ENCODE results near the gene MED7. TPM values are rescaled to one million over a fixed set of nuclear protein-coding genes. Genes with fewer than 3 reads are reported as not detected.
"Not testable (repeated sequence)": the region's sequence is repeated elsewhere in the genome, so short reads cannot be mapped to it uniquely, and the experiment has no call there.

The MED7 gene, protein sequence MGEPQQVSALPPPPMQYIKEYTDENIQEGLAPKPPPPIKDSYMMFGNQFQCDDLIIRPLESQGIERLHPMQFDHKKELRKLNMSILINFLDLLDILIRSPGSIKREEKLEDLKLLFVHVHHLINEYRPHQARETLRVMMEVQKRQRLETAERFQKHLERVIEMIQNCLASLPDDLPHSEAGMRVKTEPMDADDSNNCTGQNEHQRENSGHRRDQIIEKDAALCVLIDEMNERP
- polyA plus RNA-seq (2013, experiment 1 of 2): 14.3 TPM
- 15.6 TPM for polyA plus RNA-seq (2013, experiment 2 of 2)

DNA sequence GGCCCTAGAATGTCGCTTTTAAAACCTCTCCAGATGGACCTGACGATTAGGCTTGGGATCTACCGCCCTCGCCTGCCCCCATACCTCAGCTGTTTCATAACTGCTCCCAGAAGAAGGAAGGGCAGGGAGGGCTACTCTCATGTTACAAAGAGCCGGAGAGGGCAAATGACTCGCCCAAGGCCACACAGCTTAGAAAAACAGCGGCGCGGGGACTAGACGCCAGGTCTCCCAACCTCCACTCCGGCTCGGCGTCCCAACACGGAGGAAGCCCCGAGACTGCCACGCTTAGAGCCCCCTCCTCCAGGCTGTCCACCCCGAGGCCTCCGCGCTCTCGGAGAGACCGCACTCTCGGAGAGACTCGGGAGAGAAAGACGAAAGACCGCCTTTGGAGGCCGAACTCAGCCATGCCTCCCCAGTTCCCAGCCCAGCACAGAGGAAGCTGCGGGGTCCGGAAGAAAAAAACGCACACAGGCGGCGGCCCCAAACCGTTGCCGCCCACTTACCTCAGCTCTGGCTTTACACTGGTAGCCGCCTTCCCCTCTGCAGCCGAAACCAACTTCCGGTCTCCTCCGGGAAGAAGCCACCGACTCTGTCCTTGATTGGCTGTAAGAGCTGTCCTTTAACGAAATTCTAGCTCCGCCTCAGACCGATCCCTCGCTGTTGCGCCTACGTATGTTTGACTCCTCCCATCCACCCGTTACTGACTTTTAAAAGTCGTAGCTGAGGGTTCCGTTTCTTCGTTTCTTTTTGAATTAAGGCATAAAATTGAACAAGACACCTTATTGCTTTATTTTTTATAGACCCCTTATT is at the start of gene MED7:
Gene MED7, minus strand, starts transcription at position 549 of the 810 bp plus-strand sequence. CDS start 3,434 bp downstream, outside the sequence.
- H3K27ac ChIP-seq (ENCODE audit: low read depth, low read length, severe bottlenecking): peak within 1 kb of the TSS; percentile 84
- 2% methylated on average over 24 to 26 of the region's 48 CpGs for WGBS, 2 experiments (ENCODE audit: insufficient coverage in 2 of 2)
- H3K4me1 ChIP-seq (ENCODE audit: control insufficient read depth, insufficient read depth, low read length, poor library complexity, severe bottlenecking): no peaks in the 10 kb centered on the region
- H3K36me3 ChIP-seq (ENCODE audit: control insufficient read depth, insufficient read depth, low read length): peaks cover 22% of the 10 kb centered on the region
- H3K4me3 ChIP-seq (ENCODE audit: extremely low read depth, insufficient read depth, low read length, poor library complexity, severe bottlenecking): peak within 1 kb of the TSS; percentile 92
- no peaks in the 10 kb centered on the region for H3K9me3 ChIP-seq (ENCODE audit: control insufficient read depth, low read length)

DNA sequence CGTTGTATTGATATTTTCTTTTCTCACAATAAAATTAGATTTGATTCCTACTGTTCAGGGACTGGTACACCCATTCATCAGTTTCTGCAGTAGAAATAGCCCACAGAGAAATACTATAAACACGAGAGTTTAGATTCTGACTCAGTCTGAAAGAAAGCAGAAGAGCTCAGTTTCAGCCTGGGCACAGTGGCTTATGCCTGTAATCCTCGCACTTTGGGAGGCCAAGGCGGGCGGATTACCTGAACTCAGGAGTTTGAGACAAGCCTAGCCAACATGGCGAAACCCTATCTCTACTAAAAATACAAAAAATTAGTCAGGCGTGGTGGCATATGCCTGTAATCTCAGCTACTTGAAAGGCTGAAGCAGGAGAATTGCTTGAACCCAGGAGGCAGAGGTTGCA is 46.6 kb upstream of the MED7 start:
- no peaks in the 10 kb centered on the region for H3K4me1 ChIP-seq (ENCODE audit: control insufficient read depth, insufficient read depth, low read length, poor library complexity, severe bottlenecking)
- H3K4me3 ChIP-seq (ENCODE audit: extremely low read depth, insufficient read depth, low read length, poor library complexity, severe bottlenecking): no peak overlapping the region
- H3K9me3 ChIP-seq (ENCODE audit: control insufficient read depth, low read length): no peaks in the 10 kb centered on the region
- WGBS, 2 experiments (ENCODE audit: insufficient coverage in 2 of 2): 90 to 98% methylated on average over 3 to 5 of the region's 7 CpGs
- no peak overlapping the region for H3K27ac ChIP-seq (ENCODE audit: low read depth, low read length, severe bottlenecking)
- H3K36me3 ChIP-seq (ENCODE audit: control insufficient read depth, insufficient read depth, low read length): no peaks in the 10 kb centered on the region

- Histone ChIP-seq H3K4me3 (ENCODE audit: extremely low read depth, insufficient read depth, low read length, poor library complexity, severe bottlenecking) (no peak overlapping the region), H3K27ac (ENCODE audit: low read depth, low read length, severe bottlenecking) (no peak overlapping the region)
These were observed 45.6 kb upstream of the MED7 start for GRCh38 chr5:157188270-157188669.

DNA sequence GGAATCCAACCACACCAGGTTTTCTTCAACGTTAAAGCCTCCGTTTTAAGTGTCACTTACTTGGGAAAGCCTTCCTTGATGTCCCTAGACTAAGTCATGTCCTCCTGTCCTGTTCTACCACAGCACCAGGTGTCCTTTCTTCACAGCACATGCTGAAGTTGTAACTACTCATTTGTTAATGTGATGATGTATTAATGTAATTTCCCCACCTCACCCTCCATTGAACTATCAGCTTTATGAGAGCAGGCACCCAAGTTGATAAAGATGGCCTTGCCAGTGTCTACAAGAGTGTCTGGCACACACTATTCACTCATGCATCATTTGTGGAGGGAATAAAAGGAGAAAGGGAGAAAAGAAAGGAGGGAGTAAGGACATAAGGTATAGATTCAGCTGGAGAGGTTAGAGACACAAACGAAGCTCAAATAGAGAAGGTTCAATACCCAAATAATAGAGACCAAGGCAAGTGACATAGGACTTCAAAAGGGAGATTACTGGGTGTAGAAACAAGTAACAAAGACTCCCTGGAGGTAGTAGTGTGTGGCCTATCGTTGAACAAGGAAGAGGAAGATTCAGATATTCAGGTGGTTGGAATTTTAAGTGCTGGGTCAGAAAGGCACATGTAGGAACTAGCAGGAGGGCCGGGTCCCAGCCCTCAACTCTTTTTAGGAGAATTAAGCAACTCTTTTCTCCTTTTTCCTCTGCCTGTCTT is 44.5 kb upstream of the MED7 start:
- no peak overlapping the region for H3K4me3 ChIP-seq (ENCODE audit: extremely low read depth, insufficient read depth, low read length, poor library complexity, severe bottlenecking)
- H3K4me1 ChIP-seq (ENCODE audit: control insufficient read depth, insufficient read depth, low read length, poor library complexity, severe bottlenecking): no peaks in the 10 kb centered on the region
- no peaks in the 10 kb centered on the region for H3K9me3 ChIP-seq (ENCODE audit: control insufficient read depth, low read length)
- 56 to 66% methylated on average over 3 to 5 of the region's 5 CpGs for WGBS, 2 experiments (ENCODE audit: insufficient coverage in 2 of 2)
- H3K36me3 ChIP-seq (ENCODE audit: control insufficient read depth, insufficient read depth, low read length): no peaks in the 10 kb centered on the region
- no peak overlapping the region for H3K27ac ChIP-seq (ENCODE audit: low read depth, low read length, severe bottlenecking)

More at GRCh38 chr5:157188270-157188669, 45.6 kb upstream of the MED7 start:
- H3K36me3 ChIP-seq (ENCODE audit: control insufficient read depth, insufficient read depth, low read length): no peaks in the 10 kb centered on the region
- H3K4me1 ChIP-seq (ENCODE audit: control insufficient read depth, insufficient read depth, low read length, poor library complexity, severe bottlenecking): no peaks in the 10 kb centered on the region
- H3K9me3 ChIP-seq (ENCODE audit: control insufficient read depth, low read length): no peaks in the 10 kb centered on the region

DNA sequence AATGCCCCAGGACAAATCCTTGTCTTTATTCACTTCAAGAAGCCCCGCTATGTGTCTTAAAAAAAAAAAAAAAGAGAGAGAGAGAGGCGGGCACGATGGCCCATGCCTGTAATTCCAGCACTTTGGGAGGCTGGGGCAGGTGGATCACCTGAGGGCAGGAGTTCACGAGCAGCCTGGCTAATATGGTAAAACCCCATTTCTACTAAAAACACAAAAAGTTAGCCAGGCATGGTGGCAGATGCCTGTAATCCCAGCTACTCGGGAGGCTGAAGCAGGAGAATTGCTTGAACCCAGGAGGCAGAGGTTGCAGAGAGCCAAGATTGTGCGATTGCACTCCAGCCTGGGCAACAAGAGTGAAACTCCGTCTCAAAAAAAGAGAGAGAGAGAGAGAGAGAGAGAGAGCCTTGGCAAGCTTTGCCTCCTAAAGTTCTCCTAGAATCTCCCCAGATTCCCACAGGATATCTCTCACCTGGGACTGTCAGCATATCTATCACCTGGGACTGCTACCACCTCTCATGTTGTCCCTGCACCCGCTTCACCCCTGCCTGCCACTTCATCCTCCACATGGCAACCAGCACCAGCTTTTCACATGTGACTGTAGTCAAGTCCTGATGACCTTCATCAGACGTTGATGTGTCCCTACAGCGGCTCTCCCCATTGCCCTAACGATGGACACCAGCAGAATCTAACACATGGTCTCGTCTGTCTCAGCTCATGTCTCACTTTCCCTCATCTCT is 43.8 kb upstream of the MED7 start:
- H3K27ac ChIP-seq (ENCODE audit: low read depth, low read length, severe bottlenecking): no peak overlapping the region
- WGBS, 2 experiments (ENCODE audit: insufficient coverage in 2 of 2): 84 to 86% methylated on average over 7 to 8 of the region's 12 CpGs

GRCh38 chr5:157185122-157185521 is 42.5 kb upstream of the MED7 start:
- H3K4me3 ChIP-seq (ENCODE audit: extremely low read depth, insufficient read depth, low read length, poor library complexity, severe bottlenecking); H3K27ac ChIP-seq (ENCODE audit: low read depth, low read length, severe bottlenecking); H3K4me1 ChIP-seq (ENCODE audit: control insufficient read depth, insufficient read depth, low read length, poor library complexity, severe bottlenecking); H3K36me3 ChIP-seq (ENCODE audit: control insufficient read depth, insufficient read depth, low read length); H3K9me3 ChIP-seq (ENCODE audit: control insufficient read depth, low read length): not testable (repeated sequence)
- WGBS, 2 experiments (ENCODE audit: insufficient coverage in 2 of 2): 95 to 97% methylated on average over 5 to 6 of the region's 6 CpGs

More for the DNA sequence above, 43.8 kb upstream of the MED7 start:
- Histone ChIP-seq H3K4me1 (ENCODE audit: control insufficient read depth, insufficient read depth, low read length, poor library complexity, severe bottlenecking) (no peaks in the 10 kb centered on the region), H3K36me3 (ENCODE audit: control insufficient read depth, insufficient read depth, low read length) (no peaks in the 10 kb centered on the region), H3K9me3 (ENCODE audit: control insufficient read depth, low read length) (no peaks in the 10 kb centered on the region), H3K4me3 (ENCODE audit: extremely low read depth, insufficient read depth, low read length, poor library complexity, severe bottlenecking) (no peak overlapping the region)

- H3K36me3 ChIP-seq (ENCODE audit: control insufficient read depth, insufficient read depth, low read length): no peaks in the 10 kb centered on the region
- no peak overlapping the region for H3K4me3 ChIP-seq (ENCODE audit: extremely low read depth, insufficient read depth, low read length, poor library complexity, severe bottlenecking)
- no peak overlapping the region for H3K27ac ChIP-seq (ENCODE audit: low read depth, low read length, severe bottlenecking)
- no peaks in the 10 kb centered on the region for H3K4me1 ChIP-seq (ENCODE audit: control insufficient read depth, insufficient read depth, low read length, poor library complexity, severe bottlenecking)
- 93 to 94% methylated on average over 7 of the region's 8 CpGs for WGBS, 2 experiments (ENCODE audit: insufficient coverage in 2 of 2)
- H3K9me3 ChIP-seq (ENCODE audit: control insufficient read depth, low read length): no peaks in the 10 kb centered on the region
These were observed 41.5 kb upstream of the MED7 start for GRCh38 chr5:157184117-157184670.

DNA sequence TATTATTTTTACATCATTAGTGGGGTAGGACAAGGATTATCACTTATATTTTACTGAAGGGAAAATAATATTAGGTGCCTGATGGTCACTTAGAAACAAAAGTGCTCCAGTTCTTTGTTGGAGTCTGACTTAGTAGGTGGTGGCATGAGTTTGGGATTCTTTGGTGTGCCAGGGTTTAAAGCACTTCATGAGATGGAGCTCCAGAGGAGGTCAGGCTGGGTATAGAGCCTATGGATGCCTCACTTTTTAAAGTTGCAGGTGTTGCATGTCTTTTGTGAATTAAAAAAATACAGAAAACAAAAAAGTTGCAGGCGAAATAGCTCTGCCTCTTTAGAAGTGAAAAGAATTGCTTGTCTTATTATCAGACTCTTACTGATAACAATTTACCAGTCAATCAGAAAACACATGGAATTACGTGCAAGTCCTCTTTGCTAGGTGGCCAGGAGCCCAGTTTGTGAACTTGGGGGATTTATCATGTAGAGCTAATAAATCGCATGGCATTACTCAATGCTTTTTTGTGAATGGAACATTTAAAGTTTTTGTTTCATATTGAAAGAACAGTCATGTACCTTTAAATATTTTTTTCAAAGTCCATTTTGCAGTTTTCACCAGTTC is 39.6 kb upstream of the MED7 start:
- 100% methylated on average over 2 of the region's 3 CpGs; no CpG with 5 or more reads in 1 of the 2 experiments for WGBS, 2 experiments (ENCODE audit: insufficient coverage in 2 of 2)
- Histone ChIP-seq H3K9me3 (ENCODE audit: control insufficient read depth, low read length) (no peaks in the 10 kb centered on the region), H3K4me3 (ENCODE audit: extremely low read depth, insufficient read depth, low read length, poor library complexity, severe bottlenecking) (no peak overlapping the region), H3K36me3 (ENCODE audit: control insufficient read depth, insufficient read depth, low read length) (no peaks in the 10 kb centered on the region), H3K27ac (ENCODE audit: low read depth, low read length, severe bottlenecking) (no peak overlapping the region), H3K4me1 (ENCODE audit: control insufficient read depth, insufficient read depth, low read length, poor library complexity, severe bottlenecking) (no peaks in the 10 kb centered on the region)

- no peak within 1 kb of the TSS for H3K27ac ChIP-seq (ENCODE audit: low read depth, low read length, severe bottlenecking)
- 80 to 85% methylated on average over 1 to 3 of the region's 8 CpGs for WGBS, 2 experiments (ENCODE audit: insufficient coverage in 2 of 2)
These were observed 38.0 kb upstream of the MED7 start, which contains the start of gene ITK for GRCh38 chr5:157180374-157181264. ITK (plus strand) TSS chr5:157180840; CDS start chr5:157180978, 138 bp downstream.

More at GRCh38 chr5:157180374-157181264, 38.0 kb upstream of the MED7 start, which contains the start of gene ITK:
- Histone ChIP-seq H3K9me3 (ENCODE audit: control insufficient read depth, low read length) (no peaks in the 10 kb centered on the region), H3K4me1 (ENCODE audit: control insufficient read depth, insufficient read depth, low read length, poor library complexity, severe bottlenecking) (no peaks in the 10 kb centered on the region), H3K36me3 (ENCODE audit: control insufficient read depth, insufficient read depth, low read length) (no peaks in the 10 kb centered on the region), H3K4me3 (ENCODE audit: extremely low read depth, insufficient read depth, low read length, poor library complexity, severe bottlenecking) (no peak within 1 kb of the TSS)
